Measurements from ENCODE around the gene IFT27.
A peak's percentile ranks its signal among the peaks of the same experiment; 100 is the strongest.

The IFT27 gene, protein sequence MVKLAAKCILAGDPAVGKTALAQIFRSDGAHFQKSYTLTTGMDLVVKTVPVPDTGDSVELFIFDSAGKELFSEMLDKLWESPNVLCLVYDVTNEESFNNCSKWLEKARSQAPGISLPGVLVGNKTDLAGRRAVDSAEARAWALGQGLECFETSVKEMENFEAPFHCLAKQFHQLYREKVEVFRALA

DNA sequence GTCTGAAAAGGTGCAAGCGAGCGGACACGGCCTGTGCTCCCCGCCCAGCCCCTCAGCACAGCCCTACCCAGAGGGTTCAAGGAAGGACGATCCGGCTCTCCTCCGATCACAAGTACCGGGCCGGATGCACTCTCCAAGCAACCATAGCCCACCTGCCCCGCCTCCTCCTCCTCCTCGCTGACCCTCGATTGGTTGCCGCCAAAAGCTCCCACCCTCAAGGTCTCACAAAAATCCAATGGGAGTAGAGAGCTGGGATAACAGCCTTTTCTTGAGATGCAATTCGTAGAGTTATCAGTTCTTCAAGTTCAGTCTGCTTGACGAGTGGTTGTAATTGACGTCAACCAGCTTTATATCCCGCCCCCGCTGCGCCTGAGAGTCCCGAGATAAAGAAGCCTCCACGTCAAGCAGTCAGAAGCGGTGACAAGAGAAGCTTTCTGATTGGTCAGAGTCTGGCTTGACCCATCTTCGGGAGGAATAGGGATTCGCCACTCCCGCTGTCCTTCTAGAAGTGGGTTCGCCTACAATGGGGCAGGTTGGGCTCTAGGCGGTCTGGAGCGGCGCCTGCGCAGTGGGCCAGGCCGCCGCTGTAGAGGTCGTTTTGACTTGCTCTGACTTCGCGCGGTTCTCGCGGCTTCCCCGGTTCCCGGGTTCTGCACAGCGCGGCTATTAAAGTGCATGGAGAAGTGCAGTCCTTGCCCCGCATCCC is at the start of gene IFT27:
Gene IFT27, minus strand, starts transcription at position 156 of the 706 bp plus-strand sequence. CDS start 412 bp downstream, outside the sequence.
- peak; percentile 100 for DNase-seq (ENCODE audit: low spot score)

DNA sequence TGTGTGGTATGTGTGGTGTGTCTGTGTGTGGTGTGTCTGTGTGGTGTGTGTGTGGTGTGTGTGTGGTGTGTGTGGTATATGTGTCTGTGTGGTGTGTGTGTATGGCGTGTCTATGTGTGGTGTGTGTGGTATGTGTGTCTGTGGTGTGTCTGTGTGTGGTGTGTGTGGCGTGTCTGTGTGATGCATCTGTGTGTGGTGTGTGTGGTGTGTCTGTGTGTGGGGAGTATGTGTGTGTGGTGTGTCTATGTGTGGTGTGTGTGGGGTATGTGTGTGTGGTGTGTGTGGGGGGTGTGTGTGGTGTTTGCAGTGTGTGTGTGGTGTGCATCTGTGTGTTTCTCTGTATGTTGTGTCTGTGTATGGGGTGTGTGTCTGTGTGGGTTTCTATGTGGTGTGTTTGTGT is 48.7 kb upstream of the IFT27 start:
- DNase-seq (ENCODE audit: low spot score): no peak

DNA sequence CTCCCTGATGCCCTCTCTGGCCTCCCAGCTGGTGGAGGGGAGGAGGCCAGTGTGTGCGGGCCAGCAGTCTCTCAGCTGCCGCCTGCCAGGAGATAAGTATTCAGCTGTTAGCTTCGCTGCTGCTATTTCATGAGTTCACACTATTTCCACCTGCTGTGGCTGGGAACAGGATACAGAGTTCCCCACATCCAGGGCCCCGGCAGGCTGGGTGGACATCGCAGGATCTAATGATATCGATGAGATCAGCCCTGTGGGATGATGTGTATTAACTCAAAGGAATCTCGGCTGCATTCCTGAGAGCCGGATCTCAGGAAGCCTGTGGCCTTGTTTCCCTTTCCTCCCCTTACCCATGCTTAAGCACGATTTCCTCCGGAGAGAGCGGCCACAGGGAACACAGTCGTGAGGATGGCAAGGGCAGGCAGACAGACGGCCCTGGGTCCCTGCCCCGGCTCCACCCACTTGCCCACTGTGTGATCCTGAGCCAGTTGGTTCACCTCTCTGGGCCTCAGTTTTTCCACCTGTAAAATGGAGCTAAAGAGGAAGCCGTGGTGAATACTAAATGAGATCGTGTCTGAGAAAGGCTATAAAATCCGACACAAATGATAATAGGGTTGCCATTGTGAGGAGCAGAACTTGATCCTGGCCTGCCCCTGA is 47.4 kb upstream of the IFT27 start:
- DNase-seq (ENCODE audit: low spot score): no peak

DNA sequence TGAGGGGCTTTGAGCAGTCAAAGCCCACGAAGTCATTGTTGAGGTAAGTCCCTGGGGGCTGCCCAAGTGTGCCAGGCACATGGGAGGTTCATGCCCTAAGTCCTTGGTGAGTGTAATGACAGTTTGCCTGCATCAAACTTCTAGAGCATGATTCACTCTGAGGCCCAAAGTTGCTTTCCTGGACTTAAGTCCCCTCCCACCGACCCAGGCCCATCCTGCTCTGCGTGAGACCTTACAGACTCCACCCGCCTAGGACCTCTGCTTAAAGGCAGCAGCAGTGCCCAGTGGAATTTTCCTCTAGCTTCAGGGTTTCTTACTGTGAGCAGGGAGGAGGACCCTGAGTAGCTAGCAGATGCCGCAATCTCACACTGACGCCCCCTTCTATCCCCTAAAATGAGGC is 46.7 kb upstream of the IFT27 start:
- no peak for DNase-seq (ENCODE audit: low spot score)

DNA sequence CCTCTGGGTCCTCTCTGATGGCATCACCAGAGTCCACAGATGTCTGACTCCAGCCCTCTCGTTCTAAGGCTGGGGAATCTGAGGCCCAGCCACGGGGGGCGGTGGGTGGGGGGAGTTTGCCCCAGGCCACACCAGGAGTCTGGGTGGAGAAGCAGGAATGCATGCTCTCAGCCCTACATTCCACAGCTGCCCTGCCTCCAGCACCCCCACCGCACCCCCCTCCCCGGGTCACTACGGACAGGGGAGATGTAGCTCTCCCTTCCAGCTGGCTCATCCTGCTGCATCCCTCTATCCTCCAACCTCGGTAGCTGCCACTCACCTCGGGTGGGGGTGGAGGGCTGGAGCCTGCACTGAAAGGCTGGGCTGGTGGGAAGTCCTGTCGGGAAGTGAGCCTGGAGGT is 43.2 kb upstream of the IFT27 start:
- no peak for DNase-seq (ENCODE audit: low spot score)

DNA sequence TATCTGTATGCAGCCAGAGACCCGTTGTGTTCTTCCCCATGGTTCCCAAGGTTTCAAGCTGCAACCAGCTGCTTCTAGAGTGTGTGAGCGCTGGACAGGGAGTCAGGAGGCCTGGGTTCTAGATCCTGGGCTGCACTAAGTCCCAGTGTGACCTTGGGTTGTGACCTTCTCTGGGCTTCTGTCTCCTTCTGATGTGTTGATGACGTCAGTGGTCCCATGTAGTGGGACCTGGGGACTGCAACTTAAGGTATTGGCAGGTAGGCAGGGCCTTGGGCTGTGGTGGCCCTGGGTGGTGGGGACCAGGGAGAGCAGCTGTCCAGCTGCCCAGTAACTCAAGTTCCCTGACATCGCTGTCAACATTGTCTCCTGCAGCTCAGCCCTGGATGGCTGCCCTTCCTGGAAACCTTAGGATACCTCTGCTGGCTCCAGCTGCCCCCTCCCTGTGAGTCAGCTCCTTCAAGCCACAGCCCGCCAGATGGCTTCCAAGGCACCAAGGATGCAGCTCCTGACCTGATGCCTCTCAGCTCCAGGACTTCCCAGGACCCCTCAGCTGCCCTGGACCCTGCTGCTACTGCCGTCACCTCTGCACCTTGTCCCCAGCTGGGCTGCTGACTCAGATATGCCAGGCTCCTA is 42.2 kb upstream of the IFT27 start:
- no peak for DNase-seq (ENCODE audit: low spot score)

DNA sequence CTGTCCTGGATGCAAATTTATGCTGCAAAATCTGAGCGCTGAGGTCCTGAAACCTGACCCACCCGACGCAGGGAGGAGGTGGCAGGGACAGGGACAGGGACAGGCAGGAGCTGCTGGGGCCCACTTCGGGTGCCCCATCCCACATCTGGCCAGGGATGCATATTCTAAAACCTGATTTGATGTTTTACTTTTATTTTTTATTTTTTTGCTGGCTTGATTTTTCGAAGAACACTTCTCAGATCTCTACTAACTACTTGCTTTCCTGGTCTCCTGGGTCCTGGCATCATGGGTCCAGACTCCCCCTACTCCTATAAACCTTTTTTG is 41.6 kb upstream of the IFT27 start:
- no peak for DNase-seq (ENCODE audit: low spot score)

DNA sequence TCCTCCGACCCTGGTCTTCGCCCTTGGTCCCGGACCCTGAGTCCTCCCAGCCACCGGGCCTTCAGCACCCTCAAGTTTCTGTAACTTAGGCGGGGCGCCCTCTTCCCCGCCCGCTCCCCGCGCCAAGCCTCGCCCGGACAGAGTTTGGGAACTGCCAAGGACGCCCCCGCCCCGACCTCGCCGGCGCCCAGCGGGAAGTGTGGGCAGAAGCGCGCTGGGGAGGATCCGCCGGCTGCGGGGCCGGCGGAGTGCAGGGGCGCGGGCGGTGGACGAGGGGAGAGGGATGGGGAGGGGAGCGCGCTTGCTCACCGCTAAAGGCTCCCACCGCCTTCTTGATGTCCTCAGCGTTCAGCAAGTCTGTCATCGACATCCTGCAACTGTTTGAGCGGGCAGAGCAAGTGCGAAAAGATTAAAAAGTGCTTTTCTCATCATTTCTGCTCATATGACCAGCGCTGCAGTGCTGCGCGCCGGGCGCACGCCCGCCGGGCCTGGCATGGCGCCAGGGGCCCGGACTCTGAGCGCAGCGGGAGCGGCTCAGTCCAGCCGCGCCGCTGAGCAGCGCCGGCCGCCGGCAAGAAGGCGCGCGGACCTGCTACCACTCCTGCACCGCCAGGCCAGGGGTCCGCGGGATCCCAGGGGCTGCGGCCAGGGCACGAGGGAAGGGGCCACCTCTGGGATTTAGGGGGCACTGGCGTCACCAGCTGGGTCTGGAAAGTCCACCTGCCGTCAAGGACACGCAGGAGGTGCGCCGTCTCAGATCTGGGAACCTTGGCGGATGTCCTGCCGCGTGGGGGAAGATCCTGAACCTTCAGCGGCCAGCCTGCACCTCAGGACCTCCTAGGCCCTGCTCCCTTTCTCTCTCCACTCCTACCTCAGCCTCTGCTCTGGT is 41.0 kb upstream of the IFT27 start, which contains the start of gene PVALB:
Gene PVALB, minus strand, starts transcription at position 400 of the 889 bp plus-strand sequence. Its CDS starts 30 bp downstream, at position 370.
- peak; percentile 11 for DNase-seq (ENCODE audit: low spot score)

DNA sequence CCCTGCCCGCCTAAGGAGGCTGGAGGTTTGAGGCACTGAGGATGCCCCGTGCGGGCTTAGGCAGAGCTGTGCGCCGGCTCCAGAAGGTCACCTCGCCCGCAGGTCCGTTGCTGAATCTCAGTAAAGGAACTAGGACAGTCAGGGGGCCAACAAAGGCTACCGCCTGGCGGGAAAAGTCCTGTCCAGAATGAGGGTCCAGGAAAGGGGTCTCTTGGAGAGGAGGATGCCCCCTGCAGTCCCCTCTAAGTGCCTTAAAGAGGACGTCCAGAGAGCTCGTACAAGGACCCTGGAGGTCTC is 40.4 kb upstream of the IFT27 start:
- DNase-seq (ENCODE audit: low spot score): no peak

DNA sequence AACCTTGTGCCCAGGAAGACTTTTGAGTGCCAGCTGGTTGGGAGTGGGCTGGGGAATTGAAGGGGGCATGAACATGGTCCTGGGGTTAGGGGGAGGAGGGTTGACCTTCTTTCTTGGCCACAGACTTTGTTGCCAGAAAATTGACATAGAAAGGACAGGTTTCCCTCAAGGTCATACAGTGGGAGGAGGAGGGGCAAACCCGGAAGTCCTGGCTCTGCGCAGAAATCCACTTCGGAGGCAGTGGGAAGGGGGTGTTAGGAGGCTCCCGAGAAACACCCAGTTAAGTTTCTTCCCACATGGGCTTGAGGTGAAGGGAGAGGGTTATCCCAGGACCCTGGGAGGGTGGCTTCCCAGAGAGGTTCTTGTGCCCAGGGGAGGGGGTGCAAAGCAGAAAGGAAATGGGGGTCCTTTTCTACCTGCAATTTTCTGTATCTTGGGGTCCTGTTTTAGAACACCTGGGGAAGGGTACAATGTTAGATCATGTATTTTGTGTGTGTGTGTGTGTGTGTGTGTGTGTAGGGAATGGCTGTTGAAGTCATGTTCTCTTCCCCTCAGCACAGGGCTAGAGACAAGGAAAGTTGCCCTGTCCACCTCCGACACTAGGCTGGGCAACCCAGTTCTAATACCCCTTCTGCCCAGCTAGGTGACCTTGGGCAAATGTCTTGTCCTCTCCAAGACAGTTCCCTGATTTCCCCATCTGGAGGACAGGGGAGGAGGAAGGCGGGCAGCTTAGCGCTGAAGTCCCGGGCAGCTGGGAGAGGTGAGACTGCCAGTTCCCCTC is 39.8 kb upstream of the IFT27 start:
- DNase-seq (ENCODE audit: low spot score): no peak

DNA sequence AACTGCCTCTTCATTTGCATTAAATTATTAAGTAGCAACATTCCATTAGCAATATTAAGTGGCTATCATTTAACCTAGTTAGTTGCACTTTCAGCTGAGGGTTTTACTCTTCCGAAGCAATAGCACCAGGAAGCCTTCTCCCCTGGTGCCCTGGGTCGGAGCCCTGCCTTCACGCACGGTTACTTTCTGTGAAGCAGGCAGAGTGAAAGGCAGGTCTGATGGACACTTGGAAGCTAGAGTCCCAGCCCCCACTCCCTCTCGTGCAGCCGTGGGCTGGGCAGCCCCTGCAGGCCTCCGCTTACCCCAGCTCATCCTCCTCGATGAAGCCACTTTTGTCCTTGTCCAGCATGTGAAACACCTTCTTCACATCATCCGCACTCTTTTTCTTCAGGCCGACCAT is 38.9 kb upstream of the IFT27 start:
- no peak for DNase-seq (ENCODE audit: low spot score)

DNA sequence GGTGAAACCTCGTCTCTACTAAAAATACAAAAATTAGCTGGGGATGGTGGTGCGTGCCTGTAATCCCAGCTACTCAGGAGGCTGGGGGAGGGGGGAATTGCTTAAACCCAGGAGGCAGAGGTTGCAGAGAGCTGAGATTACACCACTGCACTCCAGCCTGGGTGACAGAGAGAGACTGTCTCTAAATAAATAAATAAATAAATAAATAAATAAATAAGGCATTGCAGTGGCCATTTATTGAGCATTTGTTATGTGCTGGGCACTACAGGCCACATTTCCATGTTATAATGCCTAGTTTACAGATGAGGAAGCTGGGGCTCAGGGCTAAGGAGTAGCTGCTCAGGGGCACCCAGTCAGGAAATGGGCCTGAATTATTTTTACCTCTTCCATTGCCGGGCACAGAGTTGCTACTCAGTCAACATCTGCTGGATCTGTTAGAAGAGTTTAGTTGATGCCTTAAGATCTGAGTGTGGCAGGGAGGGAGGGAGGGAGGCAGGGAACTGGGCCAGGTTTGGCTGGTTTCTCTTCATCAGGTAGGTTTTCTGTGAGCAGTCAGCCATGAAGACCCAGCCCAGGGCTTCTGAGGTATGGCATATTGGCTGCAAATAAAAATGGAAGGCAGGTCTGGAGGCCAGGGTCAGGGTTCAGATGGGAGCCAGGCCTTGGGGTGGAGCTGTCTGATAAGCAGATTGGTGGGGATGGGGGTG is 35.3 kb upstream of the IFT27 start:
- DNase-seq (ENCODE audit: low spot score): no peak

DNA sequence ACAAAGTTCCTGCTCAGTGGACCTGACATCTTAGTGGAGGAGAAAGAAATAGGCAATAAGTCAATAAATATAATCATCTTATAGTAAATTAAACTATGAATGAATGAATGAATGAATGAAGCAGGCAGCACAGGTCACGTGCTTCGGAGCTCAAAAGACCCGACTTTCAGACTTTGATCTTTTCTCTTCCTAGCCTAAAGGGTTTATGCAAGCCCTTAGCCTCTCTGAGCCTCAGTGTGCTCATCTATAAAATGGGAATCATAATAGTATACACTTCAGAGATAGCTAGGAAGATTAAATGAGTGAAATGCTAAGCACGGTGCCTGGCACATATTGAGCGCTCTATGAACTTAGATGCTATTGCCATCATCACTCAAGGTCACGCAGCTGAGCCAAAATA is 33.4 kb upstream of the IFT27 start:
- no peak for DNase-seq (ENCODE audit: low spot score)

DNA sequence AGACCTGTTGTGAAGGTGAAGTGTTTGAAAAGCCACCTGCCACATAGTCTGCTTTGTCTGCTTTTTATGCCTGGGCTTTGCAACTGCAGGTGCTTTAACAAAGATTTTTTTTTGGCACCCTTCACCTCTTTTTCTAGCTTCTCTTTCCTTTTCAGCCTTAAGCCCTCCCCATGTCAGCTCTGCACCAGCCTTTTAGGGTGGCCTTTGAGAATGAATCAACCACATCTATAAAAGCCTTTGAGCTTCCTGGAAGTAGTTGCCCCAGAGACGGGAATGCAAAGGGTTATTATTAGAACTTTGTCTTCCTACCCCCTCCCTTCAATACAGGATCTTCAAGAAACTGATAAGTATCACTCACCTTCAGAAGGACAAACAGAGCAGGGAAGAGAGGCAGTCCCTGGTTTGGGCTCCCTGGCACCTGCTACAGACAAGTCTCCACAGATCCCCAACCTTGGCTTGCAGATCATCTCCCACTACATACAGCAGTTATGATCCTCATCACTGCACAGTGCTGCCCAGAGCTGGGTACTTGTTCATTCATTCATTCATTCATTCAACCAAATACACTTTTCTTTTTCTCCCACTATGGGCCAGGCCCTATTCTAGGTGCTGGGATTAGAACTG is 32.9 kb upstream of the IFT27 start:
- DNase-seq (ENCODE audit: low spot score): no peak

DNA sequence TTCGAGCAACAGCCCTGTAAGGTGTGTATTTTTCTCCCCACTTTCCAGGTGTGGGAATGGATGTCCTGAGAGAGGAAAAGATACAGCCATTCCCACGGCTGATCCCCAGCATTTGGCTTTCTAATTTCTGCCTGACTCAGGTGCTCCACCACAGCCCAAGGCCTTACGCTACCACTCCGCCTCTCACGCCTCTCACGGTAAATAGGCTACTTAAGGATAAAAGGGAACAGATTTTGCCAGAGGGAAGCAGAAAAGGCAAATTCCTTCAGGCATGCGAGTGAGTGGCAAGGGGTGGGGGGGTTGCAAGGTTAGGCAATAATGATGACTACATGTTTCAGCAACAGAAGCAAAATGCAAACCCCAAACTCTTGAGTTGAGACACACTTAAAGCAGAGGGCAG is 31.7 kb upstream of the IFT27 start:
- no peak for DNase-seq (ENCODE audit: low spot score)

DNA sequence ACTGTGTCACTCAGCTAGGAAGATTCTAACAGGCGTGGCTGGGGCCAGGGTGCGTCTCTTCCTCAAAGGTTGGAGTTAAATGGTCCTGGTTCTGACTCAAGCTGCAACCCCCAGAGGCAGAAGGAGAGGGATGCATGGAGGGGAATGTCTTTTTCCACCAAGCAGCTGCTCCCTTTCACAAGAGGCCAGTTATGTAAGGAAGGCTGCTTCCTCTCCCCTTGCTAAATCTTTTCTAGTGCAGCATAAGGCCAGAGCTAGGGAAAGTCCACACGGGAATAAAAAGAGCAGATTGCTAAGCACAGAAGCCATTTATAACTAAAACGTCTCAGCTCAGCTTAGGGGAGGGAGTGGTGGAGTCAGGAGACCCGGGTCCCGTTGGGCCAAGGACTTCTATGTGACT is 30.9 kb upstream of the IFT27 start:
- DNase-seq (ENCODE audit: low spot score): no peak

DNA sequence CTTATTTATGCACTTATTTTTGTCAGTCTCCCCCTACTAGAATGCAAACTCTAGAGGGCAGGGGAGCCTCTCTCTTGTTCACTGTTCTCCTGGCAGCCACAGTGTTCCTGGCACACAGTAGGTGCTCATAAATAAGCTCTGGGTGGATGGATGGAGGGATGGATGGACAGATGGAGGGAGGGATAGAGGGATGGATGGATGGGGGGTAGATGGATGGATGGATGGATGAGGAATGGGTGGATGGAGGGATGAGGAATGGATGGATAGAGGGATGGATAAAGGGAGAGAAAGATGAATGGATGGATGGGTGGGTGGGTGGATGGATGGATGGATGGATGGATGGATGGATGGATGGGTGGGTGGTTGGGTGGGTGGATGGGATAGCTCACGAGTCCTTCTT is 27.4 kb upstream of the IFT27 start:
- no peak for DNase-seq (ENCODE audit: low spot score)

DNA sequence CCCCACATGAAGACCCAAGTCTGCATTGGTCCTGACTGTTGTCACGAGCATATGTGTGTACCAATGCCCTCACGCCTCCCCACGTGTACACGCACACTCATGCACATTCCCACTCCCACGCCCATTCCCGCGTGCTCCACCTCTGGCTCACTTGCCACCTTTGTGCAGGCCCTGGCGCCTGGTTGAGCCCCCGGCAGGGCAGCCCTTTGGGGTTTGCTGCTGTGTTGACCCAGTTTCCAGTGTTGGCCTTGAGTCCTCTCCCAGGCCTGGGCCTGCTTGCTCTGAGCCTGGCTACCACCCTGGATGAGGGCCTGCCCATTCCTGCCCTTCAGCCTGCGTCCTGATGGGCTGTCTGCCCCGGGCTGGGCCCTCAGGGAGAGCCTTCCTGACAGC is 22.8 kb upstream of the IFT27 start:
- no peak for DNase-seq (ENCODE audit: low spot score)

DNA sequence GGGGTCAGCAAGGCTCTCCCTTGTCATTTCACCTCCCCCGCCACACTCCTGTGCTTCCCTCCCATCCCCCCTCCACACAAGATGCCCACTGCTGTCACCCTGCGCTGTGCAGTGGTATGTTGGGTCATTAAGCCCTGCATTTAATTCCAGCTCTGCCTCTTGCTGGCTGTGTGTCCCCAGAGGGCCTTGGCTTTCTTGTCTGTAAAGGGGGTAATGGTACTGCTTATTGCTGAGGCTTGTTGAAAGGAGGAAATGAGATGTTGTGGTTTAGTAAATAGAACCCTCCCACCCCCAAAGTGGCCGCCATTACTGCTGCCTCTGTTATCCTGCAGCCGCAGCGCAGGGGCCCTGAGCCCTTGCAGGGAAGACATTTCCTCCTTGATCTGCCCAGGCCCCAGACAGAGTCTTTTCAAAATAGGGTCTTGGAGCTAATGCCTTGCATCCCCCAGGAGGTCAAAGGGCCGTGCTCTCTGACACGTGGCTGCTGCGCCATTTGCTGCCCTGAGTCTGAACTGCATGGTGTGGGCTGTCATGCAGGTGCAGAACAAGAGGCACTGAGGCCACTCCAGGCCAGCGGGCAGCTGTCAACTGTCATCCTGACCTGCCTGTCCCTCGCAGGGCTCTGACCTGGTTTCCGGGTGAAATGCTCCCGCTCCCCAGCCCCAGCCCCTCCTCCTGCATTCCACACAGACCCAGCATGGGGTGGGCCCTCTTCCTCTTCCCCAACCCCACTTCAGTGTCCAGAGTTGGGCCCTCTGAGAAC is 22.2 kb upstream of the IFT27 start:
- no peak for DNase-seq (ENCODE audit: low spot score)

DNA sequence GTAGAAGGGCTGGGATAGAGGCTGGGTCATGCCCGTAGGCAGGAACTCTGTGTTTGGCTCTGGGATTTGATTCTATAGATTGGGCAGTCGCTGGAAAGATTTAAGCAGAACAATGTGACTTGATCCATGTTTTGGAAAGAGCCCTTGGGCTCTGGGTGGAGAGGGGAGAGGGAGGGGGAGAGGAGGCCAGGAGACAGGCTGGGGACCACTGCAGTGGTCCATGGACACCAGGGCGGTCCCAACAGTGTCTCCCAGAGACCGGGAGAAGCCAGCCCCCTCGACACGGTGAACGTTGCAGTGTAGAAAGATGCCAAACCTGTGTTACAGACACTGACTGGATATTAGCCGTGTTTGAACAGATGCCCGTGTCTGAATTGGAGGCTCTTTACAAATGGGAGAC is 21.5 kb upstream of the IFT27 start:
- no peak for DNase-seq (ENCODE audit: low spot score)
